Psoas muscle (tissue), 8 donors: ENCODE data around the gene ANAPC10. TPM values are rescaled to one million over a fixed set of nuclear protein-coding genes. Genes with fewer than 3 reads are reported as not detected.

Source experiments
- ATAC-seq, 4 donors: fragments of 200-7000 bp; cut with Tn5 transposase; one replicate each; pipeline ENCODE4 v1.9.1; 2020; ENCODE audit warnings: moderate library complexity in 3 of 4, mild to moderate bottlenecking in 2 of 4
- DNase-seq, 2 donors: peaks; one replicate each; pipeline ENCODE4 v3.0.0-alpha.2; 2020
- H3K27ac ChIP-seq: fragments of 200-600 bp; one replicate; pipeline ENCODE4 v1.8.0; 2022
- H3K27me3 ChIP-seq, 3 donors: fragments of 200-600 bp in 1 of 3; one replicate each; pipeline versions ENCODE4 v1.6.1 to v1.8.0; 2013 to 2022; ENCODE audit warnings: low read length in 2 of 3, mild to moderate bottlenecking in 2 of 3, moderate library complexity in 1 of 3; ENCODE audit not compliant: insufficient read depth in 3 of 3
- H3K36me3 ChIP-seq, 2 donors: fragments of 200-600 bp in 1 of 2; one replicate each; pipeline versions ENCODE4 v1.6.1 to v1.8.0; 2013 to 2022; ENCODE audit warnings: low read depth in 1 of 2, mild to moderate bottlenecking in 1 of 2, moderate library complexity in 1 of 2; ENCODE audit not compliant: insufficient read depth in 1 of 2
- H3K4me1 ChIP-seq: fragments of 200-600 bp; one replicate; pipeline ENCODE4 v1.8.0; 2022
- H3K4me3 ChIP-seq: fragments of 200-600 bp; one replicate; pipeline ENCODE4 v1.8.0; 2022; ENCODE audit warnings: mild to moderate bottlenecking
- H3K9me3 ChIP-seq: fragments of 200-600 bp; one replicate; pipeline ENCODE4 v1.8.0; 2022
- CTCF ChIP-seq: fragments of 200-600 bp; IDR thresholded peaks from one replicate; pipeline ENCODE4 v1.8.0; 2022; ENCODE audit warnings: antibody characterized with exemption
- WGBS, 3 donors: extraction: QIAGEN DNeasy Blood & Tissue Kit; methylation state at CpG; one replicate each; pipeline versions ENCODE4 v1.1.6 to v1.1.7; 2013; 5-methylcytosine and 5-hydroxymethylcytosine counted together
- intact Hi-C, 2 donors: fragments of 100-400 bp; cut with DNase I; formaldehyde crosslinking; loops; one replicate each; pipeline versions ENCODE4 v1.11.0 to v1.14.2; 2022
- polyA plus RNA-seq, 3 donors: library from polyadenylated mRNA; stranded (reverse); fragments of 200-250 nt; gene quantifications; one replicate each; pipeline ENCODE4 v1.2.3, GENCODE V29; 2013
- total RNA-seq, 4 donors: library from RNA; stranded (reverse); fragmentation: NEBNext Ultra II Directional in 2 of 4; extraction: Animal tissue kit (Norgen Biotek cat#: 25700) in 2 of 4; gene quantifications; one replicate each; pipeline versions ENCODE4 v1.2.1 to v1.2.4, GENCODE V29; 2021 to 2023
- donor health status: healthy with polysubstance abuse.
- donor health status: DM: no; HTN: no; CAD: no; lungs with moderate emphysema.
- donor health status: Bipolar disorder and iron deficiency.
- donor health status: healthy.
- donor health status: DM: yes; HTN: yes; CAD: no.
- donor health status: DM: no; HTN: no; CAD: no.
- donor health status: DM: no; HTN: no; CAD: no.
- donor health status: DM: yes; HTN: yes; CAD: no.

Gene ANAPC10
- total and polyA plus RNA-seq, 7 donors = 16.5 to 26.8 (median 18.0) TPM

GRCh38 chr4:145097331-145097820 lies 620 bp downstream of the ANAPC10 start:
- H3K36me3 ChIP-seq = peaks cover 15 to 36% of the 10 kb centered on the region in 2 donors
- H3K27ac ChIP-seq = peak overlapping the region; percentile 98
- H3K9me3 ChIP-seq = peaks cover 14% of the 10 kb centered on the region
- intact Hi-C loops = no loop called here
- H3K4me3 ChIP-seq = peak overlapping the region; percentile 90
- ATAC-seq (no peak), DNase-seq (no peak)
- H3K4me1 ChIP-seq = peaks cover 41% of the 10 kb centered on the region
- WGBS, 3 donors = 10 to 11% (median 11%) methylated on average over 10 of the region's 10 CpGs
- no peaks in the 10 kb centered on the region for H3K27me3 ChIP-seq
- TF ChIP-seq CTCF = no peak

GRCh38 chr4:145093638-145094037 lies 4.4 kb downstream of the ANAPC10 start:
- H3K27me3 ChIP-seq = no peaks in the 10 kb centered on the region
- H3K4me3 ChIP-seq = no peak overlapping the region
- peaks cover 14% of the 10 kb centered on the region for H3K9me3 ChIP-seq
- DNase-seq (no peak), ATAC-seq (no peak)
- no peak overlapping the region for H3K27ac ChIP-seq
- 95 to 97% (median 96%) methylated on average over 2 of the region's 2 CpGs for WGBS, 3 donors
- H3K36me3 ChIP-seq = peaks cover 17 to 69% of the 10 kb centered on the region in 2 donors
- intact Hi-C loops = no loop called here
- TF ChIP-seq CTCF = no peak
- peaks cover 8% of the 10 kb centered on the region for H3K4me1 ChIP-seq

- DNase-seq = no peak
Observed at GRCh38 chr4:145090380-145090779, 7.6 kb downstream of the ANAPC10 start.

GRCh38 chr4:145083891-145084605 lies 13.9 kb downstream of the ANAPC10 start:
- intact Hi-C loops = no loop called here
- H3K27ac ChIP-seq = no peak overlapping the region
- ATAC-seq = no peak
- TF ChIP-seq CTCF = no peak
- H3K27me3 ChIP-seq = no peaks in the 10 kb centered on the region
- H3K4me1 ChIP-seq = no peaks in the 10 kb centered on the region
- 95 to 98% (median 97%) methylated on average over 1 of the region's 1 CpG for WGBS, 3 donors
- no peaks in the 10 kb centered on the region for H3K9me3 ChIP-seq
- no peak for DNase-seq
- H3K4me3 ChIP-seq = no peak overlapping the region
- H3K36me3 ChIP-seq = peaks cover 0 to 36% of the 10 kb centered on the region in 2 donors

More at GRCh38 chr4:145090380-145090779, 7.6 kb downstream of the ANAPC10 start:
- Histone ChIP-seq H3K36me3 (peaks cover 16 to 84% of the 10 kb centered on the region in 2 donors), H3K27ac (no peak overlapping the region), H3K4me3 (no peak overlapping the region), H3K9me3 (peaks cover 14% of the 10 kb centered on the region), H3K27me3 (no peaks in the 10 kb centered on the region), H3K4me1 (no peaks in the 10 kb centered on the region)
- WGBS, 3 donors = 85 to 98% (median 86%) methylated on average over 1 of the region's 1 CpG
- ATAC-seq = no peak
- intact Hi-C loops = no loop called here
- TF ChIP-seq CTCF = no peak
